Endometrium (tissue), 2 donors: Measurements from ENCODE around the gene AUTS2.

ENCODE experiments used
- FAIRE-seq: peaks from 2 replicates; lab custom pipeline; 2012; peaks lifted over from hg19 to GRCh38; lab: Jason Lieb, UNC
- donor health status: control.
- donor health status: control.

The AUTS2 gene

DNA sequence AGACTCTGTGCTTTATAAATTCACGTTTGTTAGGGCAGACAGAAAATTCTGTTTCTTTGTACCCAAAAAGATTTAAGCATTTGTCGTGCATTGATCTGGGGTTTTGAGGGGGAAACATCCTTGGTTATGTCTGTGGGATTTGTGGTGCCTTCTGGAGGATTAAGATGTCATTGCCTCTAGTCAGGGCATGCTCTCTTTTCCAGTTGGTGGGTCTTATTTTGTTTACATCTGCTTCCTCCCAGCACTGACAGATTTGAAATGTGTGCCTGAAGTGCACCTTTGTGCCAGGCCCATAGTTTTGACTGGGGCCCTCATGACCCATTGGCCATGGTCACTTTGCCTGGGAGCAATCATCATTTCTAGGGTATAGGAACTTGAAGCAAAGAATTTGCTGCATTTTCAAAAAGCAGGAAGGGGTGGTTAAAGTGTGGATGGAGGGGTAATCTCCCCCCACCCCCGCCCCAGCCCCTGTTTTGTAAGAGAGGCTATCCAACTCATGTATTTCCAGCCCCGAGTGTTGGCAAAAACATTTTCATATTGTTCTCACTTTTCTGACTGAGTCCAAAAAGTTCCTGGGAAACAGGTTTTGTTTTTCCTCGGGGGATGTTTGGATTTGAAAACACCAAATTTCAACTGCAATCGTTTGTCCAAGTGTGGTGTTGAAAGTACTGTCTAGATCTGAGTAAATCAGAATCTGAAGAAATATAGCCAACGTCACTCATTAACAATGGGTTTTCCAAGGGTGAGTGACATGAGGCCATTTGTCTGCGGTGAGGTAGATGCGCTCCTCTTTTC lies 1145.5 kb downstream of the AUTS2 start:
- FAIRE-seq: no peak

DNA sequence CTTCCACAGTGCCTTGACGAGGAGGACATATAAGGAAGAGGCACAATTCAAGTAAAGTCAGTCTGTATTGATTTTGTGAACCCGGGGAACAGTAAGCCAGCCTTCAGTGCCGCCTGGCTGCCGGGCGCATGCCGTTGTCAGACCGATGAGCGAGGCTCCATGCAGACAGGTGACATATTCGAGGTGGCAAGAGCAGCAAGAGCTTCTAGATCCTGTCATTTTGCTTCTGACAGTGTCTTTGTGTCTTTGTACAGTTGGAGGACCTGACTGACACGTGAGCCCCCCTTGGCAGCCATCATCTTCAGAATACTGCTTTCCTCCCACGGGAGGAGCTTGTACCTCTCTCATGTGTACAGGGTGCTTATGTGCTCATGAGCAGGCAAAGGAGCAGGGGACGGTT lies 1146.2 kb downstream of the AUTS2 start:
- no peak for FAIRE-seq

DNA sequence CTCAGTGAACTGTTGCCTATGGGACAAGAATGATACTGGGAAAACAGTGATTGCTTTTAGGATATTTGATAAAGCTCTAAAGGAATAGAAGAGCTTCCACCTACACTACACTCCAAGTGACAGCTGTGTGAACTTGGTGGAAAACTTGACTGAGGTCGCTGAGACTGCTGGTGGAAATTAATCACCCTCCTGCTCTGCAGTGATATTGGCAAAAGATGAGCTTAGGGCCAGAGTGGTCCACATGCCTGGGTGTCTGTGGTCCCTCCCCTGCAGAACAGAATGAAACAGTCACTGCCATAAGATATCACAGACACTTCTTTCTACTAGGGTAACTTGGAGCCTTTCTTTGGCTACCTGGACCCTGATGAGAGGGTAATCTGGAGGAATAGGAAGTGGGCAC lies 1151.6 kb downstream of the AUTS2 start:
- no peak for FAIRE-seq

DNA sequence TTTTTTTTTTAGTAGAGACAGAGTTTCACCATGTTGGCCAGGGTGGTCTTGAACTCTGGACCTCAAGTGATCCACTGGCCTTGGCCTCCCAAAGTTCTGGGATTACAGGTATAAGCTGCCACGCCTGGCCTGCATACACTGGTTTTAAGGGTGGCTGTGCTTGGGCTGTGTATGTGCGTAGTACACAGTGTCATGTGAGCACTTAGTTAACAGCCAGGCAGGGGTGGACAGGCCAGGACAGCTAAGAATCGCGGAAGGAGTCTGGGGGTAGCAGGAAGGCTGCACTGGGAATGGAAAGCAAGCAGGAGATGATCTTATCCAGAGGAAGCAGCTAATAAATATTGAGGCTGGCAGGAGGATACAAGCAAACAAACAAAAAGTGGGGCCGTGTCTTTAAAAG lies 1153.6 kb downstream of the AUTS2 start:
- FAIRE-seq: no peak

DNA sequence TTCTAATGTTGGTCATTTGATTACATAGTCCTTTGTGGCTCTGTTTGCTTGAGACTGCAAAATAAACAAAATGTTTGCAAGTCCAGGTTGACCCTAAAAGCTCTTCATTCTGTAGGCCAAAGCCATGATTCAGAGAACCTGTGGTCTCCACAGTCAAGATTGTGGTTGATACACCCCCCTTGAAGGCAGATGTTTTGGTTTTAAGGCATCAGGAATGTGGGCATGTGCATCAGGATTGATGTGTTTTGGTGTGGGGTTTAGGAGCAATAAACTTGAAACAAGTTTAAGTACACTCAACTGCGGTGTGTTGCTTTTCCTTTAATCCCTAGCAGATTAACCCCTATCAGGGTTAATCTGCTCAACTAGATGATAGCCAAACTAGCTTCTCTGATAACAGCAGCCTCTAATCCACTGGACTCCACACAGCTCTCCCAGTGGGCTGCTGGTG lies 1154.5 kb downstream of the AUTS2 start:
- FAIRE-seq: no peak

DNA sequence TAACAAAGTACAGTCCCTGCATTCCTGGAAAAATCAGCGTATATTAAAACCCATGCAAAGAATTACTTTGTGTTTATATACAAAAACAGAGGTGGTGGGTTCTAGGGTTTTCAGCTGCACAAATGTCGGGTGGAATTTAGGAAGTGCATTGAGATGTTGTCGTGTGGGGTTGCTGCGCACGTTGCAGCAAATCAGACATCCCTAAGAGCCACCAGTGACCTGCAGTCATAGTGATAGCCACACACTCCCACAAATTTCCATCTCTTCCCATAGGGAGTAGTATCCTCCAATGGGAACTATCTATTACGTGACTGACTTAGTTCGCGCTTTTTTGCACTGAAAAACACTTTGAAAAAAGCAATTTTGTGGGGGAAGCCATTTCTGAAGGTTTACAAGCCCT lies 1158.5 kb downstream of the AUTS2 start:
- no peak for FAIRE-seq

DNA sequence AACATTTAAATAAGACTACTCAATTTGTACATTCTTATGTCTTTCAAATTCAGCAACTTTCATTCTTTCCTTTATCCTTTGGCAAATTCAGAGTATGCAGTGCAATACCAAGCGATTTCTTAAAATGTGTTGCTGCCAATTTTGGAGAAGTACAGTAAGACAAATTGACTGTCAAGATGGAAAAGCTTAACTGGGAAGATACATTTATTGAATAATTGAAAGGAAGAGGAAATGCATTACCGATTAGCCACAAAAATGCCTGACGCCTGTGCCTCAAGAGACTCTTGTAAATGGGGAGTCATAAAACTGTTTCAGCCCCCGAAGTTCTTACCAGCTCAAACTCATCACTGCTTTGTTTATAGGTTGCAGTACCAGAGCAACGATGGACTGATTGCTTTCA lies 1160.4 kb downstream of the AUTS2 start:
- FAIRE-seq: no peak

DNA sequence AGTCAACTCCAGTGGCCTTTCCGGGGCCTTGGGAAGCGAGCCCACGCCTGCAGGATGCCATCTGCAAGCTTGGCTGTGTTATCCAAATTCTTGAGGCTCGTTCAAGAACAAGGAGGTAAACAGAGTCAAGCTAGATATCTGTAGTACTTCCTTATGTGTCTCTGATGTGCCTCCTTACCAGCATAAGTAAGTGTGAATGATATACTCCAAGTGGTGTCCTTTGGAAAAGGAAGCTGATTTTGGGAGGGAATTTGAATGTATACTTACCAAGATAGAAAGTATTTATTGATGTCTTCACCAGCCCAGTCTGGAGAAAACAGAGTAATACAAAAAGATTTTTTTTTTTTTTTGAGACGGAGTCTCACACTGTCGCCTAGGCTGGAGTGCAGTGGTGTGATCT lies 1161.4 kb downstream of the AUTS2 start:
- no peak for FAIRE-seq

DNA sequence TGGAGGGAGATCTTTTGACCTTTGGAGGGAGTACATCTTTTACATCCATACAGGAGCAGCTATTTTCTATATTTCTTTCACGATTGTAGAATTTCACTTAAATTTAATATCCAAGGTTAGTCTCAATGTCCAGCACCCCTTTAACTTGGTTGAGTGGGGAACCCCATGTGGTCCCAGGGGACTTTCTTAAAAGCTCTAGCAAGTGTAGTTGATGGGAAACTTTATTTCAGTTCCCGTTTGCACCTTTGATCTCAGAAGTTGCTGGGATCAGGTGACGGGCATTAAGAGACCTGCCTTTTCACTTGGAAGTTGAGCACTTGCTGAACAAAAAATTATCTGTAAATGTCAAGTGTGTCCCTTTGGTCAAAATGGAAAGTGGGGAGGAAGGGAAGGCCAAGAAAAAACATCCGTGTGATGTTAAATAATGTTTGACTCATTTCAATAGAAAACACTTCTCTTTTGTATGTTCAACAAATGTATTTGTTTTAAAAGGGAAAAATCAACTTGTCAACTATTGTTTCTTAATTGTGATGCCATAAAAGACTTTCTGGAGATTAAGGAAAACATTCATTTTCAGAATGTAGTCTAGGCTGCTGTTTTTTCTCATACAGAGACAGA lies 1163.5 kb downstream of the AUTS2 start:
- peak; percentile 70 for FAIRE-seq

DNA sequence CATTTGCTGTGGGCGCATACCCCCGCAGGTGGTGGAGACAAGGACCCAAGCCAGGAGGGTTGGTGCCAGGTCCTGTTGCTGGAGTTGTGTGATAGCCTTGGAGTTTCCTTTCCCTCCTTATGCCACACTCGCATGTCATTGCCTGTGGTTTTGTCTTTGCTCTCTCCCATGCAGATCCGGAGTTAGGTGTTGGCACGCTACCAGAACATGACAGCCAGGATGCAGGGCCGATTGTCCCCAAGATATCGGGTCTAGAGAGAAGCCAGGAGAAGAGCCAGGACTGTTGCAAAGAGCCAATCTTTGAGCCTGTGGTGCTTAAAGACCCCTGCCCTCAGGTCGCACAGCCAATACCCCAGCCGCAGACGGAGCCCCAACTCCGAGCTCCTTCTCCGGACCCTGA lies 1164.4 kb downstream of the AUTS2 start:
- FAIRE-seq: no peak

DNA sequence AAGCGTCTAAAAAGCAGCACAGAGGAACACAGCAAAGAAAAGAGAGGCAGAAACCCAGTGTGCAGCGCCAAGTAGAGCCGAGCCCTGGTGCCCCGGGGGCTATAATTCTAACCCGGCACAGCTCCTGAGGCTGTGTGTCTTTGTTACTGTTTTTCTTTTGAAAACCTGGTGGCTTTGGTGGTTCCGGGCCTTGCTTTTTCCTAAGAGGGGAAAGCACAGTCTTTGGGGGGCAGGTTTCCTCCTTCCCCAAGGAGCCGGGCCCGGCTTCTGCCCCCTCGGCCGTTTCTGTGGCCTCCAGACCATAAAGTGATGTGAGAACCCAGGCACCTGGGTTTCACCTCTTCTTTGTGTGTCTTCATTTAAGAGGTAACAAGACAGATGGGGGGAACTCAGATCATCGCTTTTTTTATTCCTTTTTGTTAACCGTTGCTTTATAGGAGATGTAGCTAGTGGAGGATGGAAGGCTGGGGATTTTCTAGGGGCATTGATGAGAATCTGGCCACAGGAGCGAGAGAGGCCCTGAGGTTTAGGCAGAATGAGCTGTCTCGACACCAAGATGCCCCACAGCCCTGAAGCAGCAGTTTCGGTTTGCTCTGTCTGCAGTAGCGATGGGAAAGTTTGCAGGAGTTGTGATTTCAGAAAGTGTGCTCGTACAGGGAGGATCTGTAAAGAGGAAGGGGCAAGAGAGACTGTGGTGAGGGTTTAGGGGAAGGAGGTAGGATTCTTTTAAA lies 1165.9 kb downstream of the AUTS2 start:
- FAIRE-seq: no peak

DNA sequence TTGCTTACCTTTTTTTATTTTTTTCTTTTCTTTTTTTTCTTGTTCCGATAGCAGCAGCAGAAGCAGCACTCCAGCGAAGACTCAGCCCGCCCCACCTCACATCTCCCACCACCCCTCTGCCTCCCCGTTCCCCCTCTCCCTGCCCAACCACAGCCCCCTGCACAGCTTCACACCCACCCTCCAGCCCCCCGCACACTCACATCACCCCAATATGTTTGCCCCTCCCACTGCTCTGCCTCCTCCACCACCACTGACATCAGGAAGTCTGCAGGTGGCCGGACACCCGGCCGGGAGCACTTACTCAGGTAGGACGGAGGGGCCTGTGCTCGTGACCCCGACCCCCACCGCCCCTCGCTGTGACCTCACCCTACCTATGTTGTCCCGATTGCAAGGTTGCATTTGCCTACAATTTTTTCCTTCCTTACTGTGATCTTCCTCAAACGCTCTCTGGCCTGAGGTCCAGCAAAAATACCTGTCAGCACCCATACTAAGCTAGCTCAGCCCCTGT lies 1166.5 kb downstream of the AUTS2 start:
- FAIRE-seq: no peak

DNA sequence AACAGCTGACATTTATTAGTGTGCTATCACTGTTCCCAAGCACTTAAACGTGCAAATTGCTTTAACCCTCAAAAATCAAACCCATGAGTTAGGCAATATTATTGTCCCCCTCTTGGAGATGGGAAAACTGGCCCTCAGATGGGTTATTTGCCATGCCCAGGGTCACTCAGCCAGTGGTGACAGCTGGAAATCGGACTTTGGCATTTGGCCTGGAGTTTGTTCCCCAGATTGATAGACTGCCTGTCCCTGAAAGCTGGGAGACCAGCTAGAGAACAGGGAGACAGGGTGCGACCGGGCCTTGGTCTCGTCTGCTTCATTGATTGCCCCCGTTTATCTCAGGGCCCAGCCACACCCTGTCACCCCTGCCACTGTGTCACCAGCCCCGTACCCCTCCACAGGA lies 1167.4 kb downstream of the AUTS2 start:
- FAIRE-seq: no peak

DNA sequence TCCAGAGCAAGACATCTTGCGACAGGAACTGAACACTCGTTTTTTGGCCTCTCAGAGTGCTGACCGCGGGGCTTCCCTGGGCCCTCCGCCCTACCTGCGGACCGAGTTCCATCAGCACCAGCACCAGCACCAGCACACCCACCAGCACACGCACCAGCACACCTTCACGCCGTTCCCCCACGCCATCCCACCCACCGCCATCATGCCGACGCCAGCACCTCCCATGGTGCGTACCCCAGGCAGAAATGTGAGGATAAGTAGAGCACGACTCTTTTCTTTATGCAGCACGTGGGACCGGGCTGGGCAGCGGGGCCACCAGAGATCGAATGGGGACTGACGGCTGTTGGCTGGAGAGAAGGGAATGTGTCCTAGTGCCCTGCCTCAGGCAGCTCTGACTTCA lies 1167.8 kb downstream of the AUTS2 start:
- no peak for FAIRE-seq

DNA sequence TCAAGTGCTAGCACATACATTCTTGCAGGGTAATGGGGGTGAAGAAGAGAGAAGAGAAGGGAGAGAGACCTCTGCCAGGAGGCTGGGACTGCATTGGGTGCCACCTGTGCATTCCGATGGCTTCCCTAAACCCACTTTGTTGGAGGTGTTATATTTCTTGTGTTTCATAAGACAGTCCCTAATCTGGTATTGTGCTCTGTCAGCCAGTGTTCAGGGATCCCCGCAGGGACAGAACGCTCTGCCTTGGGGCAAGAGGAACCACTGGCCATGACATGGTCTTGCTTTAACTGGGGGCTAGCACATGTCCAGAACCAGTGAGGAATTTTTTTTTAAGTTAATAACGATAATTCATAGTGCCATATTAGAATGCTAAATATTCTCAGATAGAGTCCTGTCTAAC lies 1168.4 kb downstream of the AUTS2 start:
- no peak for FAIRE-seq

DNA sequence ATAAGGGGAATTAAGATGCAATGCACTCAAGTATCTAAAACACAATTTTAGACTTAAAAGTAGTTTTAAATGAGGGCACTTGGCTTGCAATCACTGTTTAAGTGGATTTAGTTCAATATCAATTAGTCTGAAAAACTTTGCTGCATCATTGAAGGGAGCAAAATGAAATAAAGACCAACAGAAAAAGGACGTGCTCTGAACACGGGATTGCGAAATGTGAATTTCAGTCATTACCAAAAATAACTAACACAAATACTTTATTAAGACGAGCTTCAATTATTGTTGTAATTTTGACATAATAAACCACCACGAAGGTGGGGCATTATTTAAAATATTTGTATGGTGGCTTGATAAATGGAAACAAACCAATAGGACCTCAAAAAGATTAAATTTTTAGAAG lies 1171.9 kb downstream of the AUTS2 start:
- FAIRE-seq: no peak

DNA sequence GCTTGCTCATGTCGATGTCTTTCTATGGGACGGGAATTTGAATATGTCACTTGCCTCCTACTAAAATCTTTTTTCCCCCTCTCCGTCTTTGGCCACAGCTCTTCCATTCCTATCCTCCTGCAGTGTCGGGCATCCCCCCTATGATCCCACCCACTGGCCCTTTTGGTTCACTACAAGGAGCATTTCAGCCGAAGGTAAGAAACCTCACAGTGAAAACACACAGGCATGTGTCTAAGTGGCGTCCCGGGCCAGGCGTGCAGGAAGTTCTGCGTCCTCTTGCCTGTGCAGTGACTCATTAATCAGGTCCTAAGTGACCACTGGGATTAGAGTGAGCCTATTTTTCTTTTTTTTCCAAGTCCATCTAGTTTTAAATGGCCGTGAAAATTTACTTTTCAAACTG lies 1173.2 kb downstream of the AUTS2 start:
- FAIRE-seq: no peak

DNA sequence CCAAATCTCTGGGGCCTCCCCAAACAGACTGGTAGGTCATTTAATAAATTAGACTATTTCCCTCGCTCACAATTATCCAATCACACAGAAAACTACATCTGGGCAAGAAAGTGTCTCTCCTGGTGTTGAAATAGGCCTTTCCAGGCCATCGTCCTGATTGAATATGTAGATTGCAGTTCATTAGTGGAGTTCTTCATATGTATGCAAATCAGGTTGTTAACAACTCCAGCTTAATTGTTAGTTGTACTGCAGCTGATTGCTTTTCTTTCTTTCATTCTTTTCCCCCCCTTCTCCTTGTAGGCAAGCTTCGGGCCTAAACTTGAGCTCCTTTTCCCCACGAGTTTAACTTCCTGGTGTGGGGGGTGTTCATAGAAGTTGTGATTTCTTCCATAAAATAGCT lies 1174.6 kb downstream of the AUTS2 start:
- no peak for FAIRE-seq

DNA sequence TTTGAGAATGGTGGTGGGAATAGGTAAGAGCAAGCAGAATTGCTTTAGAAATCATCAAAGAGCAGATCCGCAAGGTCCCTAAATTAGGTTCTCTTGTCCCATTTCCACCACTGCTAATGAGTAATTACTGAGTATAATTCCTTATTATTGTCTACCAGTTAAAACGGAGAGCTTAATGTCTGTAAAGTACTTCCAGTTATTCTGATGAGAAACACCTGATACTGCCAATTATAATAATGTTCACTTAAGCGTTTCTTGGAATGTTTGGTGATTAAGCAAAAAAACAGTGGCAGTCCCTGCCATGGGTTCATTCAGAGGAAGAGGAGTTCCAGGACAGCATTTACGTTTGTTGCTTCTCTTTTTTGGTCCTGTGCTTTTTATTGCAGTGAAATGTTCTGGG lies 1175.1 kb downstream of the AUTS2 start:
- no peak for FAIRE-seq

DNA sequence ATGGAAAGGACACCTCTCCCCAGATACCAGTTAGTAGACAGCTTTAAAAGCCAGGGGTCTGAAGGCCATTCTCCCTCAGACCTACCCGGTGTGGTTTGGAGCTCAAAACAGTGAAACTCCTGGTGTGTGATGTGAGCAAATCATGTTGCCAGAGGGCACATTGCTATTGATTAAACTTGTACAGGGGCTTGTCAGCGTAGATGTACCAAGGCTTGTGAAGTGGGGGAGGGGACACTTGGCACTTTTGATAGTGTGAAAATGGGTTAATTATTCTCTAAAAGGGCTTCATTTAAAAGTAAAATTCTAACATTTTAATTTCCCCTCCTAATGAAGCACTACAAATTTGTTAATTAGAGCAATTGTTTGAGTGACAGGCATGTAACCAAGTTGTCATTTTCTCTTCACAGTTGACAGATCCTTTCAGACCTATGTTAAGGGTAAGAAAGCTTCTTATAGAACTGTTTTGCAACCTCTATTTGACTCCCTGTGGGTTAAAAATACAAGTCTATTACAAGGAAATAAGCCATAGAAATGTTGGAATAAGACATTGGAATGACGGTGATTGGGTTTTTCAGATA lies 1176.8 kb downstream of the AUTS2 start:
- no peak for FAIRE-seq

DNA sequence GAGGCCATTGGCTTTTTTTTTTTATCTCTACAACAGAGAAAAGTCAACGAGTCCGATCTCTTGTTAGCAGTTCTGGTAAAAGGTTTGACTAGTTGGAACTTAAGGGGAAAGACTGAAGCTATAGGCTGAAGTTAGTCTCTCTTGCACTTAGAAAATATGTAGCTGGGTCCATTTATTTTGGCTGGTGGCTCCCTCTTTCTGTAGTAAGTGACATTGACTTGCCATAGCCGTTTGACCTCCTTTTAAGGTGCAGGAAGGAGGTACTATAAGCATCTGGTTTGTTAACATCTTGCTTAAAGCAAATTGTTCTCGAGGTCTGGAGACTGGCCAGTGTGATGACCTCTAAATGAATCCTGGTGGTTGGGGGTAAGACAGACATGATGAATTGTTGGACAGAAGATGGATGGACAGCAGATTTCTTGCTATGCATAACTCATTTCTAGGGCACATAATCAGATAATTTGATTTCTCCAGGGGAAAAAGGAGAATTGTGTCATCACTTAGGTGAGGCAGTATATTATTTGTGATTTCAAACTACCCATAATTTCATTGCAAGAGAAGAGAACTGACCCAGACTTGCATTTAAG lies 1177.4 kb downstream of the AUTS2 start:
- no peak for FAIRE-seq

DNA sequence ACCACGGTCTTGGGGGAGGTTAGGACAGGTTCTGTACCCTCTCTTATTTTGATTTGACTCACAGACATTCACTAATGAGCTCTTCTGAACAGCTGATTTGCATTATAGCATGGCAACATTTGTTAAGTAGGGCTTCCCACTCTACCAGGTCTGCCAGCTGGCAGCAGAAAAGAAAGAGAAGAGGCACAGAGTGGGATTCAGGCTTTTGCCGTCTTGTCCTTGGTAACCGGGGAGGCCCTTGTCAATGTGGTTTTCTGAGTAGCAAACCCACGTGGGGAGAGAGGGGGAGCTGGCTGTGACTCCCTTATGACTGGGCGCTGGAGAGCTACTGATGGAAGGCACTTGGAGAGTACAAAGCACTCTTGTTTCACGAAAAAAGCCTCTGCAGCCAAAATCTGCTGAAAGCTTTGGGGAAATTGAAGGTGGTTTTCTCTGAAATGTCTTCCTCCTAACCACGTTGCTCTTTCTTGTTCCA lies 1178.4 kb downstream of the AUTS2 start:
- FAIRE-seq: no peak
